Measurements from ENCODE around the gene SYNM.

The SYNM gene

GRCh38 chr15:99082798-99083197 lies 22.1 kb upstream of the SYNM start:
- no peaks in the 10 kb centered on the region for H3K79me2 ChIP-seq (ENCODE audit: low read length)
- H3K27me3 ChIP-seq (replicated peaks; ENCODE audit: insufficient read depth, low read length): no peaks in the 10 kb centered on the region
- H3K36me3 ChIP-seq (replicated peaks; ENCODE audit: insufficient read depth, low read length): no peaks in the 10 kb centered on the region
- H3K4me2 ChIP-seq (ENCODE audit: low read depth, low read length): no peak overlapping the region
- no peak for DNase-seq
- no peaks in the 10 kb centered on the region for H3K9me3 ChIP-seq (replicated peaks; ENCODE audit: insufficient read depth, low read length)
- H3K4me3 ChIP-seq (ENCODE audit: low read length): no peak overlapping the region
- H3K9ac ChIP-seq (ENCODE audit: low read length): no peak overlapping the region
- H3K27ac ChIP-seq (ENCODE audit: low read length): no peak overlapping the region
- H3K9me2 ChIP-seq (replicated peaks; ENCODE audit: insufficient read depth, low read length): no peaks in the 10 kb centered on the region
- H3F3A ChIP-seq (ENCODE audit: insufficient read depth, low read length): no peaks in the 10 kb centered on the region
- H4K20me1 ChIP-seq (ENCODE audit: insufficient read depth, low read length): no peaks in the 10 kb centered on the region
- TF ChIP-seq EZH2phosphoT487 (IDR thresholded peaks at IDR 0.05; ENCODE audit: low read length) (no peak), EZH2 (optimal IDR thresholded peaks at IDR 0.05; ENCODE audit: low read depth, low read length) (no peak)
- TF ChIP-seq, protein P1, sequence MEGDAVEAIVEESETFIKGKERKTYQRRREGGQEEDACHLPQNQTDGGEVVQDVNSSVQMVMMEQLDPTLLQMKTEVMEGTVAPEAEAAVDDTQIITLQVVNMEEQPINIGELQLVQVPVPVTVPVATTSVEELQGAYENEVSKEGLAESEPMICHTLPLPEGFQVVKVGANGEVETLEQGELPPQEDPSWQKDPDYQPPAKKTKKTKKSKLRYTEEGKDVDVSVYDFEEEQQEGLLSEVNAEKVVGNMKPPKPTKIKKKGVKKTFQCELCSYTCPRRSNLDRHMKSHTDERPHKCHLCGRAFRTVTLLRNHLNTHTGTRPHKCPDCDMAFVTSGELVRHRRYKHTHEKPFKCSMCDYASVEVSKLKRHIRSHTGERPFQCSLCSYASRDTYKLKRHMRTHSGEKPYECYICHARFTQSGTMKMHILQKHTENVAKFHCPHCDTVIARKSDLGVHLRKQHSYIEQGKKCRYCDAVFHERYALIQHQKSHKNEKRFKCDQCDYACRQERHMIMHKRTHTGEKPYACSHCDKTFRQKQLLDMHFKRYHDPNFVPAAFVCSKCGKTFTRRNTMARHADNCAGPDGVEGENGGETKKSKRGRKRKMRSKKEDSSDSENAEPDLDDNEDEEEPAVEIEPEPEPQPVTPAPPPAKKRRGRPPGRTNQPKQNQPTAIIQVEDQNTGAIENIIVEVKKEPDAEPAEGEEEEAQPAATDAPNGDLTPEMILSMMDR (IDR thresholded peaks at IDR 0.05; ENCODE audit: low read length): no peak
- H2AFZ ChIP-seq (ENCODE audit: low read length): no peak overlapping the region
- H3K4me1 ChIP-seq (ENCODE audit: low read length): no peaks in the 10 kb centered on the region

GRCh38 chr15:99084965-99085364 lies 19.9 kb upstream of the SYNM start:
- Histone ChIP-seq H3K36me3 (replicated peaks; ENCODE audit: insufficient read depth, low read length) (no peaks in the 10 kb centered on the region), H3K4me2 (ENCODE audit: low read depth, low read length) (no peak overlapping the region), H3K4me3 (ENCODE audit: low read length) (no peak overlapping the region), H3K27me3 (replicated peaks; ENCODE audit: insufficient read depth, low read length) (no peaks in the 10 kb centered on the region), H3K9me3 (replicated peaks; ENCODE audit: insufficient read depth, low read length) (no peaks in the 10 kb centered on the region), H3K9ac (ENCODE audit: low read length) (no peak overlapping the region), H2AFZ (ENCODE audit: low read length) (no peak overlapping the region), H3K4me1 (ENCODE audit: low read length) (peaks cover 4% of the 10 kb centered on the region), H4K20me1 (ENCODE audit: insufficient read depth, low read length) (no peaks in the 10 kb centered on the region), H3F3A (ENCODE audit: insufficient read depth, low read length) (peaks cover 2% of the 10 kb centered on the region; the same call in 1 of the 2 replicates), H3K27ac (ENCODE audit: low read length) (no peak overlapping the region), H3K9me2 (replicated peaks; ENCODE audit: insufficient read depth, low read length) (no peaks in the 10 kb centered on the region), H3K79me2 (ENCODE audit: low read length) (no peaks in the 10 kb centered on the region)
- DNase-seq: no peak
- TF ChIP-seq EZH2phosphoT487 (IDR thresholded peaks at IDR 0.05; ENCODE audit: low read length) (no peak), EZH2 (optimal IDR thresholded peaks at IDR 0.05; ENCODE audit: low read depth, low read length) (no peak)
- TF ChIP-seq, protein P1 (IDR thresholded peaks at IDR 0.05; ENCODE audit: low read length): no peak

DNA sequence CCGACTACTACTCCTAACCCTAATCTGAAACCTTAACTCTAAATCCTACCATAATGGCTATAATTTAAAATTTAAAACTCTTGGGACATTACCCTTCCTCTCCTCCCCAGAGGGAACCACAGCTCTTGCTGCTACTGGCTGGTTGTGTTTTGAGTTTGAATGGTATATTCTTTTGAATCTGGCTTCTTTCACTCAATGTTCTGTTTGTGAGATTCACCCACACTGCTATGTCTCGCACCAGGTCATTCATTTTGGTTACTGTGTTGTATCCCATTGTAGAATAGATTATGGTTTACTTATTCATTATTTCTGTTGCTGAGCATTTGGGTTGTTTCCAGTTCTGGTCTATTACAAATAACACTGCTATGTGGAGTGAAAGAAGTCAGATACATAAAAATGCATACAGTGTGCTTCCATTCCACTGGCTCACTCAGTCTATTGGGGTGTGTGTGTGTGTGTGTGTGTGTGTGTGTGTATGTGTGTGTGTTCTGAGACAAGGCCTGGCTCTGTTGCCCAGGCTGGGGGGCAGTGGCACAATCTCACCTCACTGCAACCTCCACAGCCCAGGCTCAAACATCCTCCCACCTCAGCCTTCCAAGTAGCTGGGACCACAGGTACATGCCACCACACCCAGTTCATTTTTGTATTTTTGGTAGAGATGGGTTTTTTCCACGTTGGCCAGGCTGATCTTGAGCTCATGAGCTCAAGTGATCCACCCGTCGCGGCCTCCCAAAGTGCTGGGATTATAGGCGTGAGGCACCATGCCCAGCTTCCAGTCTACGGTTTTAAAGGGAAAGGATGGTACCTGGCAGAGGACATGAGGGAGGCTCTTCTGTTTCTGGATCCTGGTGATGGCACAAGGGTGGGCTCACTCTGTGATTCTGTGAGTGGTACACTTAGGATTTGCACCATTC lies 19.2 kb upstream of the SYNM start:
- no peaks in the 10 kb centered on the region for H4K20me1 ChIP-seq (ENCODE audit: insufficient read depth, low read length)
- TF ChIP-seq EZH2phosphoT487 (IDR thresholded peaks at IDR 0.05; ENCODE audit: low read length) (no peak), EZH2 (optimal IDR thresholded peaks at IDR 0.05; ENCODE audit: low read depth, low read length) (no peak)
- TF ChIP-seq, protein P1 (IDR thresholded peaks at IDR 0.05; ENCODE audit: low read length): no peak
- peaks cover 5% of the 10 kb centered on the region for H3F3A ChIP-seq (ENCODE audit: insufficient read depth, low read length)
- no peak overlapping the region for H2AFZ ChIP-seq (ENCODE audit: low read length)
- H3K4me3 ChIP-seq (ENCODE audit: low read length): no peak overlapping the region
- H3K9me3 ChIP-seq (replicated peaks; ENCODE audit: insufficient read depth, low read length): no peaks in the 10 kb centered on the region
- H3K9ac ChIP-seq (ENCODE audit: low read length): no peak overlapping the region
- no peak overlapping the region for H3K4me2 ChIP-seq (ENCODE audit: low read depth, low read length)
- no peaks in the 10 kb centered on the region for H3K9me2 ChIP-seq (replicated peaks; ENCODE audit: insufficient read depth, low read length)
- H3K27me3 ChIP-seq (replicated peaks; ENCODE audit: insufficient read depth, low read length): no peaks in the 10 kb centered on the region
- H3K79me2 ChIP-seq (ENCODE audit: low read length): no peaks in the 10 kb centered on the region
- DNase-seq: no peak
- peaks cover 8% of the 10 kb centered on the region for H3K4me1 ChIP-seq (ENCODE audit: low read length)
- H3K36me3 ChIP-seq (replicated peaks; ENCODE audit: insufficient read depth, low read length): no peaks in the 10 kb centered on the region
- H3K27ac ChIP-seq (ENCODE audit: low read length): no peak overlapping the region
